Mesodermal cell (in vitro differentiated cells): Measurements from ENCODE around the gene ERFL.
A peak's percentile ranks its signal among the peaks of the same experiment; 100 is the strongest.

ENCODE experiments used
- H3K27ac ChIP-seq: 2 replicates; pipeline ENCODE4 v1.7.0; 2013; ENCODE audit warnings: mild to moderate bottlenecking, low read depth, low read length, moderate library complexity; ENCODE audit not compliant: severe bottlenecking
- H3K36me3 ChIP-seq: 2 replicates; pipeline ENCODE4 v1.7.1; 2013; ENCODE audit warnings: mild to moderate bottlenecking, low read length, moderate library complexity; ENCODE audit not compliant: control insufficient read depth, insufficient read depth
- H3K4me1 ChIP-seq: one replicate; pipeline ENCODE4 v1.7.1; 2013; ENCODE audit warnings: mild to moderate bottlenecking, low read length; ENCODE audit not compliant: insufficient read depth, control insufficient read depth, poor library complexity, severe bottlenecking
- H3K4me3 ChIP-seq: 2 replicates; pipeline ENCODE4 v1.7.0; 2013; ENCODE audit warnings: low read length, control low read depth, mild to moderate bottlenecking; ENCODE audit not compliant: insufficient read depth, poor library complexity, severe bottlenecking; ENCODE audit errors: extremely low read depth
- H3K9me3 ChIP-seq: 2 replicates; pipeline ENCODE4 v1.7.1; 2013; ENCODE audit warnings: mild to moderate bottlenecking, low read length, moderate library complexity; ENCODE audit not compliant: control insufficient read depth
- WGBS, 2 experiments: methylation state at CpG; one replicate each; pipeline ENCODE4 v1.1.5; 2013; ENCODE audit warnings: missing lambda C conversion rate in 2 of 2; ENCODE audit not compliant: insufficient coverage in 2 of 2; 5-methylcytosine and 5-hydroxymethylcytosine counted together

The ERFL gene

GRCh38 chr19:41892173-41892902 lies 35.9 kb downstream of the ERFL start:
- Histone ChIP-seq H3K9me3 (no peaks in the 10 kb centered on the region), H3K36me3 (peaks cover 64% of the 10 kb centered on the region), H3K27ac (no peak overlapping the region), H3K4me1 (peaks cover 8% of the 10 kb centered on the region), H3K4me3 (no peak overlapping the region)
- WGBS, 2 experiments, result 94 to 95% methylated on average over 27 to 29 of the region's 34 CpGs

GRCh38 chr19:41890936-41891335 lies 37.3 kb downstream of the ERFL start:
- no peaks in the 10 kb centered on the region for H3K9me3 ChIP-seq
- peaks cover 22% of the 10 kb centered on the region for H3K4me1 ChIP-seq
- H3K27ac ChIP-seq, result no peak overlapping the region
- H3K36me3 ChIP-seq, result peaks cover 57% of the 10 kb centered on the region
- H3K4me3 ChIP-seq, result no peak overlapping the region
- WGBS, 2 experiments, result 98 to 100% methylated on average over 2 to 3 of the region's 4 CpGs

- H3K27ac ChIP-seq, result no peak overlapping the region
- peaks cover 22% of the 10 kb centered on the region for H3K4me1 ChIP-seq
- no peaks in the 10 kb centered on the region for H3K9me3 ChIP-seq
- H3K36me3 ChIP-seq, result peaks cover 47% of the 10 kb centered on the region
- WGBS, 2 experiments, result 94 to 98% methylated on average over 6 of the region's 8 CpGs
- H3K4me3 ChIP-seq, result no peak overlapping the region
Observed at GRCh38 chr19:41889896-41890295, 38.4 kb downstream of the ERFL start.

- Histone ChIP-seq H3K4me3 (no peak overlapping the region), H3K4me1 (peaks cover 22% of the 10 kb centered on the region), H3K36me3 (peaks cover 42% of the 10 kb centered on the region), H3K9me3 (no peaks in the 10 kb centered on the region), H3K27ac (no peak overlapping the region)
- WGBS, 2 experiments, result 95 to 99% methylated on average over 6 to 9 of the region's 12 CpGs
Observed at GRCh38 chr19:41888926-41889325, 39.3 kb downstream of the ERFL start.

- Histone ChIP-seq H3K4me1 (peaks cover 22% of the 10 kb centered on the region), H3K4me3 (no peak overlapping the region), H3K36me3 (peaks cover 39% of the 10 kb centered on the region), H3K9me3 (no peaks in the 10 kb centered on the region), H3K27ac (no peak overlapping the region)
- WGBS, 2 experiments, result 52 to 62% methylated on average over 2 to 9 of the region's 17 CpGs
Observed at GRCh38 chr19:41887711-41888382, 40.4 kb downstream of the ERFL start.

- Histone ChIP-seq H3K9me3 (no peaks in the 10 kb centered on the region), H3K4me3 (no peak overlapping the region), H3K36me3 (peaks cover 31% of the 10 kb centered on the region), H3K27ac (no peak overlapping the region), H3K4me1 (peaks cover 22% of the 10 kb centered on the region)
- WGBS, 2 experiments, result 67 to 80% methylated on average over 6 to 10 of the region's 13 CpGs
Observed at GRCh38 chr19:41886761-41887710, 41.2 kb downstream of the ERFL start.

- WGBS, 2 experiments, result 0% methylated on average over 60 to 61 of the region's 66 CpGs
- H3K36me3 ChIP-seq, result peaks cover 7% of the 10 kb centered on the region
- H3K9me3 ChIP-seq, result no peaks in the 10 kb centered on the region
- peaks cover 22% of the 10 kb centered on the region for H3K4me1 ChIP-seq
- peak overlapping the region; percentile 90 for H3K4me3 ChIP-seq
- peak overlapping the region; percentile 56 for H3K27ac ChIP-seq
Observed at GRCh38 chr19:41883821-41884733, 44.2 kb downstream of the ERFL start.

GRCh38 chr19:41883463-41883820 lies 44.8 kb downstream of the ERFL start:
- Histone ChIP-seq H3K27ac (no peak overlapping the region), H3K4me1 (peaks cover 22% of the 10 kb centered on the region), H3K4me3 (peak overlapping the region; percentile 90), H3K9me3 (no peaks in the 10 kb centered on the region), H3K36me3 (peaks cover 4% of the 10 kb centered on the region)
- WGBS, 2 experiments, result 0 to 1% methylated on average over 10 to 23 of the region's 23 CpGs

GRCh38 chr19:41882568-41883462 lies 45.4 kb downstream of the ERFL start, which contains the start of gene ARHGEF1:
Gene ARHGEF1 (plus strand): TSS chr19:41883184. CDS start chr19:41888083, 4,899 bp downstream.
- Histone ChIP-seq H3K4me3 (peak within 1 kb of the TSS; percentile 90), H3K9me3 (no peaks in the 10 kb centered on the region), H3K27ac (peak within 1 kb of the TSS; percentile 56), H3K36me3 (no peaks in the 10 kb centered on the region), H3K4me1 (peaks cover 19% of the 10 kb centered on the region)
- 2 to 6% methylated on average over 46 to 61 of the region's 80 CpGs for WGBS, 2 experiments
